ENCODE measurements around the gene ASMTL.

The ASMTL gene

DNA sequence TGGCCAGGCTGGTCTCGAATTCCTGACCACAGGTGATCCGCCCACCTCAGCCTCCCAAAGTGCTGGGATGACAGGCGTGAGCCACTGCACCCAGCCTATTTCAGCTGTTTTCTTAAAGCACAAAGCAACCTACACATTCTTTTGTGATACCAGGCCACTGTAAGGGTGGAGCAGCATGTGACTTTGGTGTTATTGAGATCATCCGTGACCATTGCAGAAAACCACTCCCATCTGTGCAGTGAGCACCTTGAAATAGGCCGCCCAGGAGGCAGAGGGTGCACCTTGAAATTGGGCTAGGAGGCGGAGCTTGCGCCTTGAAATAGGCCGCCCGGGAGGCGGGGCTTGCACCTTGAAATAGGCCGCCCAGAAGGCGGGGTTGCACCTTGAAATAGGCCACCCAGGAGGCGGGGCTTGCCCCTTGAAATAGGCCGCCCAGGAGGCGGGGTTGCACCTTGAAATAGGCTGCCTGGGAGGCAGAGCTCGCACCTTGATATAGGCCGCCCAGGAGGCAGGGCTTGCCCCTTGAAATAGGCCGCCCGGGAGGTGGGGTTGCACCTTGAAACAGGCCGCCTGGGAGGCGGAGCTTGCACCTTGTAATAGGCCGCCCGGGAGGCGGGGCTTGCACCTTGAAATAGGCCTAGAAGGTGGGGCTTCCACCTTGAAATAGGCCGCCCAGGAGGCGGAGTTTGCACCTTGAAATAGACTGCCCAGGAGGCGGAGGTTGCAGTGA is 51.8 kb downstream of the ASMTL start:
- no peak for DNase-seq

DNA sequence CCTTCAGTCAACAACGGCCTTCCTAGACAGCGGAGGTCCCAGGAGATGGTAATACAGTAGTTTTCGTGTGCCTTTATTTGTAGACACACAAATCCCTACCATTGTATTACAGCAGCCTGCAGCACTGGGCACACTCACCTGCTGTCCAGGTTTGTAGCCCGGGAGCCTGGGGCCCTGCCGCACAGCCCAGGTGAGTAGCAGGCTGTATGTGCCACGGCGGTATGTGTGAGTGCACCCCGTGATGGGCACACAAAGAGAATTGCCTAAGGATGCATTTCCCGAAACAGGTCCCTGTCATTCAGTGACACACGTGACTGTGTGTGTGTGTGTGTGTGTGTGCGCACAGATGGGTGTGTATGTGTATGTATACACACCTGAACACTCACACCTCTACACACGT is 52.7 kb downstream of the ASMTL start:
- DNase-seq, result no peak

DNA sequence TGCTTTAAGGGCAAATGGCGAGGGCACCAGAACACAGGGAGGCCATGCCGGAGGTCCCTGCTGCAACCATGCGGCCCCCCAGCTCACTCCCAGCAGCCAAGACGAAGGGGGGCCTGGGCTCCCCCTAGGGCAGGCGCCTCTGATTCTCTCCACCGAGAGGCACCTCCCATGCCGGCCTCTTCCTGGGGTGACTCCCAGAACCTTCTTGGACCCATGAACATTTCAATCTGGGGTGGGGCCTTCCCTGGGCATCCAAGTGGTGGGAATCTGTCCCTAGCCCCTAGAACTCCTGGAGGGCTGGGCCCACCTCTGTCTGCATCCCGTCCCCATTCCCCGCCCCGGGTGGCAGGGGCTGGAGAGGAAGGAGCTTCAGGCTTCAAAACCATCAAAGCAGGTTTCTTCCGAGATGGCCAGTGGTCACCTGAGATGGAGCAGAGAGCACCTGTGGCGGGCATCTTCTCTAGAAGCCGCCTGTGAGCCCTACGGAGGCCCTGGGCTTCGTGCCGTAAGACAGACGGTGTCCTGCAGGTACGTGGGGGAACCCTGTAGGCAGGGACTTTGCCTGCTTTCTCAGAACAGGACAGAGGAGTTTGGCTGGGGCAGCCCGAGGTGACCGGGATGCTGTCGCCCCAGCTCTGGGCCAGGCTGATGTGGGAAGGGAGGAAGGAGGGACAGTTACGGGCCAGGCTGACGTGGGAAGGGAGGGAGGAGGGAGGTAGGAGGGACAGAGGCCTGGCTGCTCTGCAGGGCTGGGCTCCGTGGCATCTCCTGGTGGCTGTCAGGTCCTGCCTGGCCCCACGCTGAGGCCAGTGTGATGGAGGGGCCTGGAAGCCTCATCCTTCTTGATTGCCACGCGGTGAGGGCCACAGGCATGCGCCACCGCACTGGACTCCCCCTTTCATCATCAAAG is 54.0 kb downstream of the ASMTL start:
- DNase-seq, result no peak

DNA sequence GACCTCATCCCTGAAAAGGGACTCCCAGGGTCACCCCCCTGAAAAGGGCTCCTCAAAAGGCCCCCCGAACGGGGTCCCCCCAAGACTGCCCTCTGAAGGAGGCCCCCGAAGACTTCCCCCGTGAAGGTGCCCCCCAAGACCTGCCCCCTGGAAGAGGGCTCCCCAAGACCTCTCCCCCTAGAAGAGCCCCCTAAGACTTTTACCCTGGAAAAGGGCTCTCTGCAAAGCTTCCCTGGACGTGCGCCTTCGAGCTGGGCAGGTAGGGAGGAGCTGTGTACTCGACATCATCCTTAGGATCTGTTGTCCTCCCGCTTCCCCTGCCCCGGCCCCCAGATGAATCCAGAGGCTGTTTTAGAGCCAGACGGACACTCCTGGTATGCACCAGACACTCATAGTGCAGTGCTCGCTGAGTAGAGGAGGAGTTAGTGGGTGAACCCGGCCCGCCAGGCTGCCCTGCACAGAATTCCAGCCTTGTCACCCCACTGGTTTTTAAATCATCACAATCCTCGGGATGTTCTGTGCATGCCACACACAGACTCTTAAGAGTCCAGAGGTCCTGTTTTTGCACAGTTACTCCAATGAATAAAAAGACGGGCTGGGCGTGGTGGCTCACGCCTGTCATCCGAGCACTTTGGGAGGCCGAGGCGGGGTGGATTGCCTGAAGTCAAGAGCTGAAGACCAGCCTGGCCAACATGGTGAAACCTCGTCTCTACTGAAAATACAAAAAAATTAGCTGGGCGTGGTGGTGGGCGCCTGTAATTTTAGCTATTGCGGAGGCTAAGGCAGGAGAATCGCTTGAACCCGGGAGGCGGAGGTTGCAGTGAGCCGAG is 55.1 kb downstream of the ASMTL start:
- no peak for DNase-seq

DNA sequence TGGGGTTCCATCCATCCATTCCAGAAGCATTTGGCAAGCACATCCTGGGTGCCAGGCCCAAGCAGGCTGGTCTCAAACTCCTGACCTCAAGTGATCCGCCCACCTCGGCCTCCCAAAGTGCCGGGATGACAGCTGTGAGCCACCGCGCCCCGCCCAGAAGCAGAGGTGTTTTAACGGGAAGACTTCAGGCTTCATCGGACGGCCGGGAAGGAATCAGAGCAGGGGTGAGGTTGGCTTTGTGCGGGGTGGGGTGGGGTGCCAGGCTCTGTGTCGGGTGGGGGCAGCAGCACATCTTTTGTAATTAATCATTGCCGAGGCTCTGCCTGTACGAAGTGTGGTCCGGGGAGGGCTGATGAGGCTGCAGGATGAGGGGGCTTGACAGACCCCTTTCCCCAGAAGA is 55.7 kb downstream of the ASMTL start:
- no peak for DNase-seq

DNA sequence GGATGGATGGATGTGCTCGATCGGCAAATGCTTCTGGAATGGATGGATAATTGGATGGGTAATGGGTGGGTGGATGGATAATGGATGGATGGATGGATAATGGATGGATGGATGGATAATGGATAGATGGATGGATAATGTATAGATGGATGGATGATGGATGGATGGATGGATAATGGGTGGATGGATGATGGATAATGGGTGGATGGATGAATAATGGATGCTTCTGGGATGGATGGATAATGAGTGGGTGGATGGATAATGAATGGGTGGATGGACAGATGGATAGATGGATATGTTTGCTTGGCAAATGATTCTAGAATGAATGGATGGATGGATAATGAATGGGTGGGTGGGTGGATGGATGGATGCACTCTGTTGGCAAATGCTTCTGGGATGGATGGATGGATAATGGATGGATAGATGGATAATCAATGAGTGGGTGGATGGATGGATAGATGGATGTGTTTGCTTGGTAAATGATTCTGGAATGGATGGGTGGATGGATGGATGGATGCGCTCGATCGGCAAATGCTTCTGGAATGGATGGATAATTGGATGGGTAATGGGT is 57.0 kb downstream of the ASMTL start:
- no peak for DNase-seq

DNA sequence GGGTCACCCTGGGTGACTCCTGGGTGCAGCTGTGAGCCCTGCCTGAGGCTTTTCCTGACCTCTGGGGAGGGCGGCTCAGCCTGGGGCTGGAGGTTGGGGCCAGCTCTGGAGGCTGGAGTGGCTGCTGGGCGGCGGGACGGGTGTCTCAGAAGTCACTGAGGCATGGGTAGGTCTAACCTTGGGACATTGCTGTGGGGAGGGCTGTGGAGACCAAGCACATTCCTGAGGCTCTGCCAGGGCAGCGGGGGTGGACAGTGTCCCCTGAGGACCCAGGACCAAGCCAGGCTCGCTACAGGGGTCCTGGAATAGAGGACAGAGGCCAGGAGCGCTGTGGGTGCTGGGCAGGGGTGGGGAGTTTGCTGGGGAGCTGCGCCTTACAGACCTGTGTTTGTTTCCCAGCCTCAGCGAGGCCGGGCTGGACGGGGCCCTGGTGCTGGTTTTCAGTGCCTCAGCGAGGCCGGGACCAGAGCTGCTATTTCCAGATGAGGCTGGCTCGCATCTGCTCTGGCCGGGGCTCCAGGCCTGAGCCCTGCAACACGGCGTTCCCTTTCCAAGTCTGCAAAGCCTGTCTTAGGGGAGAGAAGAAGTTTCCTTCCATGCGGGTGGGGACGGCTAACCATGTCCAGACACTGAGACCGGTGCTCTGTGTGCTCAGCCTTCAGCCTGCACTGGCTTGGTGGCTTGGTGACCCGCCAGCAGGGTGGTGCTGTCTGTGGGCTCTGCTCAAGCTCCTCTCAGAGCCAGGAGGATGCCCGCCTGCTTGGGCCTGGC is 57.8 kb downstream of the ASMTL start:
- DNase-seq, result no peak

DNA sequence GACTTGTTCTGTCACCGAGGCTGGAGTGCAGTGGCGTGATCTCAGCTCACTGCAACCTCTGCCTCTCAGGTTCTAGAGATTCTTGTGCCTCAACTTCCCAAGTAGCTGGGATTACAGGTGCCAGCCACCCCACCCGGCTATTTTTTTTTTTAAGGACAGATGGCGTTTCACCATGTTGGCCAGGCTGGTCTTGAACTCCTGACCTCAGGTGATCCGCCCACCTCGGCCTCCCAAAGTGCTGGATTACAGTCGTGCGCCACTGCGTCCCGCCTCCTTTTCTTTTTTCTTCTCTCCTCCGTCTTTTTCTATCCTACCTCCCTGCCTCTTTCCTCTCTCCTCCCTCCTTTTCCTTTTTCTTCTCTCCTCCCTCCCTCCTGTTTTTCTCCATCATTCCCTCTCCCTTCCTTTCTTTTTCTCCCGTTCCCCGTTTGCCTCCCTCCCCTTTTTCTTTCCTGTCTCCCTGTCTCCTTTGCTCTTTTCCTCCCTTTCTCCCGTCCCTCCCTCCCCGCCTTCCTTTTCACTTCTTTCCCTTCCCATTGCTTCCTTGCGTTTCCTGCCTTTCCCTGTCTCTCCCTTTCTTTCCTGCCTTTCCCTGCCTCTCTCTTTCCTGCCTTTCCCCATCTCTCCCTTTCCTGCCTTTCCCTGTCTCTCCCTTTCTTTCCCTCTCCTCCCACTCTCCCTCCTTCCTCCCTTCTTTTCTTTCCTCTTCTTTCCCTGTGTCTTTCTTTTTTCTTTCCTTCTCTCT is 58.7 kb downstream of the ASMTL start:
- DNase-seq, result no peak

DNA sequence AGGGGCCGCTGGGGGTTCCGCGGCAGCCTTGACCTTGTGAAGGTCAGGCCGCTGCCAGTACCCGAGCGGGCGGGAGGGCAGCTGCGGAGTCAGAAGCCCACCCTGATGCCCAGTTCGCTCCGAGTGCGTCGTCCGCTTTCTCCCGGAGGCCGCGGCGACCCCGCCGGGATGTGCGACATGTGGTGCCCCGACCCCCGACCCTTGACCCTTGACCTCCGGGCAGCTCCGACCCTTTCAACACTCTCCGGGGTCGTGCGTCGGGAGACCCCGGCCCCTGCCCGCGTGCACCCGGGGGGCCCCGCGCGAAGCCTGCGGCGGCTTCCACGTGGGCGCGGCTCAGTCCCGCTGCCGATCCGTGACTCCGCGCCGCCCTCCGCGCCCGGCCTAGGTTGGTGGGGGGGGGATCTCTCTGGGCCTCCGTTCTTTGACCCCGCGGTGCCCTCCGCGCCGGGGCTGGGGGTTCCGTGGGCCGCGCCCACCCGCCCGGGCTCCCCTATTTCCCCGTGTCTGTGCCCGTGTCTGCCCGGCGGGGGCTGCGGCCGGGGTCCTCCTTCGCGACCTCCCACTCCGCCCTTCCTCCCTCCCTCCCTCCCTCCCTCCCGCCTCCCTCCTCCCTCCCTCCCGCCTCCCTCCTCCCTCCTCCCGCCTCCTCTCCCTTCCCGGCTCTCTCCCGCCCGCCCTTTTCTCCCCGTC is 60.2 kb downstream of the ASMTL start:
- peak; percentile 64 for DNase-seq

DNA sequence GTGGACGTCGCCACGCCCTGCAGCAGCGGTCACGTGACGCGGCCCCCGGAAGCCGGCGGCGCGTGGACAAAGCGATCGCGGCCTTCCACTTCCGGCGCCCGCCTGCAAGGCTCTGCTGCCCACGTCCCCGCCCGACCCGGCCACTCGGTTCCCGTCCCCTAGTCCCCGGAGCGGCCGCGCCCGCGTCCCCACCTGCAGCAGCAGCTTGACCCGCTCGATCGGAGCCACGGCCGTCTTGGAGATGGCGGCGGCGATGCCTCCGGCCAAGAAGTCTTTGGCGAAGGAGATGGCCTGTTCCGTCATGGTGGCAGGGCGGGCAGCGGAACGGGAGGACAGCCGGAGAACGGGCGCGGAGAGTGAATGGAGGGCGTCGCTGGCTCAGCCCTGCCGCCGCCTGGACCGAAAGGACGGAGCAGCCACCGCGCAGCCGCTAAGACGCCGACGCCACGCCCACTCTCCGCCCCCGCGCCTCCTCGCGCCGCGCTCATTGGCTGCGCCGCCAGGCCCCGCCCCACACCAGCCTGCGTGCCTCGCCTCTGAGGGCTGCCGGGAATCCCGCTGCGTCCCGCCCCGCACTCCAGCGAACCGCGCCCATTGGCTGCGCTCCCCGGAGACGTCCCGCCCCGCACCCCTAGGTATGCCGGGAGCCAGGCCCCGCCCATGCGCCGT is 60.9 kb downstream of the ASMTL start, which contains the start of gene SLC25A6:
SLC25A6 (minus strand) TSS at position 407 of the 669 bp plus-strand sequence; CDS start at position 303, 104 bp downstream.
- DNase-seq, result peak; percentile 96

DNA sequence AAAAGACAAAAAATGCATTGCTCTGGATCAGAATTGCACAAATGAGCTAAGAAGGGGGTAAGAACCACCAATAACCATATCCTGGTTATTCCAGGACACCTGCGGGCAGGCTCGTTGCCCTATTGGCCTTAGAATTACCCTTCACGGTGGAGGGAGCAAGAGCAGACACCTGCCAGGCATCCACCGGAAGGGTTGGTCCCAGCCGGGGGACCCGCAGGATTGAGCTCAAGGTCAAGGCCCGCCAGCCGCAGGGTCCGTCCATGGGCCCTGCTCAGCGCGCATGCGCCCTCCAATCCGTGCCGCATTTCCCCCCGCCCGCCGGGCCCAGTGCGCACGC is 61.4 kb downstream of the ASMTL start:
- no peak for DNase-seq

DNA sequence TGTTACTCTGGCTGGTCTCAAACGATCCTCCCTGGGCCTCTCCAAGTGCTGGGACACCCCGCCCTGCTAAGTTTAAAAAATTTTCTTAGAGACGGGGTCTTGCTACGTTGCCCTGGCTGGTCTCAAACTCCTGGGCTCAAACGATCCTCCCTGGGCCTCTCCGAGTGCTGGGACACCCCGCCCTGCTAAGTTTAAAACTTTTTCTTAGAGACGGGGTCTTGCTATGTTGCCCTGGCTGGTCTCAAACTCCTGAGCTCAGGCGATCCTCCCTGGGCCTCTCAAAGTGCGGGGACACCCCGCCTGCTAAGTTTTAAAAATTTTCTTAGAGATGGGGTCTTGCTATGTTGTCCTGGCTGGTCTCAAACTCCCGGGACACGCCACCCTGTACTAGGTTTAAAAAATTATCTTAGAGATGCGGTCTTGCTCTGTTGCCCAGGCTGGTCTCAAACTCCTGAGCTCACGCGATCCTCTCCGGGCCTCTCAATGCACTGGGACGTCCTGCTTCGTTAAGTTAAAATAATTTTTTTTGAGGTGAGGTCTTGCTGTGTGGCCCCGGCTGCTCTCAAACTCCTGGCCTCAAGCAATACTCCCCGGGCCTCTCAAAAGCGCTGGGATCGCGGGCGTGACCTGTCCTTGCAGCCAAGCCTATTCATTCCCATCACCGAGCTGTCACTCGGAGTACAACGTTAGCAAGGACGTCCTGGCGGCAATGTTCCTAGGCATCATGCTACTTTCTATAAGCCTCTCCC is 61.9 kb downstream of the ASMTL start:
- DNase-seq, result no peak

DNA sequence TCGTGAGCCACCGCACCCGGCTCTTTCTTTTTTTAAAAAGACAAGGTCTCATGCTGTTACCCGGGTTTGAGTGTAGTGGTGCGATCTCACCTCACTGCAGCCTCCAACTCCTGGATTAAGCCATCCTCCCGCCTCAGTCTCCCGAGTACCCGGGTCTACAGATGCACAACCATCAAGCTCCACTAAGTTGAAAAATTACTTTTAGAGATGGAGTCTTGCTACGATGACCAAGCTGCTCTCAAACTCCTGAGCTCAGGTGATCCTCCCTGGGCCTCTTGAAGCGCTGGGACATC is 62.8 kb downstream of the ASMTL start:
- DNase-seq, result no peak

DNA sequence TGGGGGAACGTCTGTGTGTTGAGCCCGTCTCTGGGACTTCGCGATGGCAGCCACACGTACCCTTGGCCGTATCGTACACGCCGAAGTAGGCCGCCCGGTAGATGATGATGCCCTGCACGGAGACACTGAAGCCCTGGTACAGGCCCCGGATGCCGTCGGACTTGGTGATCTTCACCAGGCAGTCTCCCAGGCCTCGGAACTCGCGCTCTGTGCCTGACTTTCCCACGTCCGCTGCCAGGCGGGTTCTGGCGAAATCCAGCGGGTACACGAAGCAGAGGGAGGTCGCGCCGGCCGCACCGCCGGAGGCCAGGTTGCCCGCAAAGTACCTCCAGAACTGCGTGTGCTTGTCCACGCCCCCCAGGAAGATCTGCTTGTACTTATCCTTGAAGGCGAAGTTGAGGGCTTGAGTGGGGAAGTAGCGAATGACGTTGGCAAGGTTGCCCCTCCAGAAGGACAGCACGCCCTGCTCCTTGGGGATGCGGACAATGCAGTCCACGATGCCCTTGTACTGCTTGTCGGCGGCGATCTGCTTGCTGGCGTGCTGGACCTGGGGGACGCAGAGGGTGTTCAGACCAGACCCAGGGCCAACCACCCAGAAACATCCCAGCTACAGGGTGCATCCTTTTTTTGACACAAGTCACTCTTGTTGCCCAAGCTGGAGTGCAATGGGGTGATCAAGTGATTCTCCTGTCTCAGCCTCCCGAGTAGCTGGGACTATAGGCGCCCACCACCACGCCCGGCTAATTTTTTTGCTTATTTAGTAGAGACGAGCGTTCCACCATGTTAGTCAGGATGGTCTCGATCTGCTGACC is 63.3 kb downstream of the ASMTL start:
- DNase-seq, result no peak

DNA sequence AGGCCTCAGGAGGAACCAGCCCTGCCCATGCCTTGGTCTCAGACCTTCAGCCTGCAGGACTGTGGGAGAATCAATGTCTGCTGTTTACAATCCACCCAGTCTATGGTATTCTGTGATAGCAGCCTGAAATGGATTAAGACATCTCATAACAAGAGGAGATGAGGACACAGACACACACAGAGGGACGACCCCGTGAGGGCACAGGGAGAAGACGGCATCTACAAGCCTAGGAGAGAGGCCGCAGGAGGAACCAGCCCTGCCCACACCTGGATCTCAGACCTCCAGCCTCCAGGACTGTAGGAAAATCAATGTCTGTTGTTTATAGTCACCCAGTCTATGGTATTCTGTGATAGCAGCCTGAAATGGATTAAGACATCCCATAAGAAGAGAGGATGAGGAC is 64.1 kb downstream of the ASMTL start:
- DNase-seq, result no peak

DNA sequence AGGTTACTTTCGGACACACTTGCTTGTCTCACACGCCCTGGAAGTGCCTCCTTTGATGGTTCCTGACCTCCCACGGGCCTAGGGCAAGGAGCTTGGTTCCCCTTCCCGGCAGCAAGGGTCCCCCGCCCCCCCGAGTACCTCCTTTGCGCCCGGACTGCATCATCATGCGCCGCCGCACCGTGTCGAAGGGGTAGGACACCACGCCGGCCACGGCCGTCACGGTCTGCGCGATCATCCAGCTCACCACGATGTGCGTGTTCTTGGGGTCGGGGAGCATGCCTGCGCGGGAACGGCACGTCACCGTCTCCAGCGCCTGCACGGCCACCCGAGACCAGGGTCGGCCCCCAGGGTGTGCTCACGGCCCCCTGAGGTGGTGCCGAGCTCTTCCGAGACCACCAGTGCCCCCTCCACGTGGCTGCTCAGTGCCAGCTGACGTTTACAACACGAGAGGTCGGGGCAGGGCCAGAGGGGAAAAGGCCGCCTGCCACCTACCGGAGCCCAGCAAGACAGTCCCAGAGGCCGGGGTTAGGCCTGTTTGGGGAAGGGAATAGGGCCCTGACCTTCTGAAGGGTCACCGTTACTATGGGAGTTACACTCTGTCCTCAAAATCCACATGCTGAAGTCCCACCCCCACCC is 65.5 kb downstream of the ASMTL start:
- no peak for DNase-seq

DNA sequence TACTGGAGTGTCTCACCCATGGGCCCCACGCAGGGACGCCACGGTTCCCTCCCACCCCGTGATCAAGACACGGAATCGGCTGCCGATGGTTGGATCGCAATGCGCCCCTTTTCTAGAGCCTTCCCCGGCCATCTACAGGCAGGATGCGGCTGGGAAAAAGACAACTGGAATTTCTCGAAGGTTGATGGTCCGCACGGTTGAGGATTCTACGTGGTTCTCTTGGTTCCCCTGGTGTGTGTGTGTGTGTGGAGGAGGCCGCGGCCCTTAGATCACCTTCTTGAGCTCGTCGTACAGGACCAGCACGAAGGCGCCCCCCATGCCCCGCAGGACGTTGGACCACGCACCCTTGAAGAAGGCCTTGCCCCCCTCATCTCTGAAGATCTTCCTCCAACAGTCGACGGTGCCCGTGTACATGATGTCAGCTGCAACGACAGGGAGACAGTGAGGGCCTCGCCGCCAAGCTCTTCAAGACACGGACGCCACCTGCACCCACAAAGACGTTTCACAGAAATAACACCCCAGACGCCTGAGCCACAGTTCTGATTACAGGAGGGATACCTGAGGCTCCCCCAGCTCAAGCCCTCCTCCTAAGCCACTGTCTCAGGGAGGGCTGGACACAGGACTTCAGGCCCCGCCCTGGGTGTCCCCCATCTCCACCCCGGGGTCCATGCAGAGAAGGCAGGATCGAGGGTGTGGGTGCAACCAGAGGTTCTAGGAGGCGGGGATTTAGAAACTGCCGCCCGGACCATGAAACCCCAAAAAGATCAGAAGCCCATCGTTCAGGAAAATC is 66.2 kb downstream of the ASMTL start:
- no peak for DNase-seq

All from hematopoietic multipotent progenitor cell treated with erythropoietin and hydrocortisone succinate and interleukin-3 and kit ligand, for 8 days (in vitro differentiated cells).